T-cell (primary cell): ENCODE data around the gene PPP4R4. TPM values are rescaled to one million over a fixed set of nuclear protein-coding genes. Genes with fewer than 3 reads are reported as not detected.

Experiments used
- ATAC-seq, 4 experiments: fragments of 200-7000 bp in 3 of 4; fragments of 150-1000 bp in 1 of 4; cut with Tn5 transposase; replicated peaks in 1 of 4; 1 replicate in 3 of 4; 2 replicates in 1 of 4; pipeline ENCODE4 v1.10.0; 2021; ENCODE audit warnings: moderate library complexity in 3 of 4, mild to moderate bottlenecking in 2 of 4, moderate number of reproducible peaks in 1 of 4
- CTCF ChIA-PET, 2 donors: fragments of 300-600 bp; sonication (Branson Sonifier 250); formaldehyde crosslinking; loops; one replicate each; lab custom pipeline; 2022; ENCODE audit warnings: antibody characterized with exemption in 2 of 2; lab: Charles Lee
- POLR2A ChIA-PET, 2 donors: fragments of 300-600 bp; sonication (Branson Sonifier 250); formaldehyde crosslinking; loops; one replicate each; lab custom pipeline; 2022; ENCODE audit warnings: antibody characterized with exemption in 2 of 2; lab: Charles Lee
- DNase-seq, 35 experiments: peaks; one replicate each; pipeline versions ENCODE4 v3.0.0 to v3.0.0-alpha.2; 2013 to 2023
- H3K27ac ChIP-seq: one replicate; pipeline ENCODE4 v1.5.1; 2013; ENCODE audit warnings: low read length
- H3K27me3 ChIP-seq, 2 experiments: replicated peaks in 1 of 2; 1 replicate in 1 of 2; 2 replicates in 1 of 2; pipeline versions ENCODE4 v1.6.1 to v1.7.0; 2013; ENCODE audit warnings: low read length in 1 of 2, mixed read lengths in 1 of 2; ENCODE audit not compliant: control insufficient read depth in 2 of 2, insufficient read depth in 2 of 2; ENCODE audit errors: extremely low read depth in 1 of 2
- H3K36me3 ChIP-seq, 2 donors: 1 replicate in 1 of 2; 2 replicates in 1 of 2; pipeline versions ENCODE4 v1.6.1 to v1.7.0; 2013; ENCODE audit warnings: low read length in 1 of 2; ENCODE audit not compliant: control insufficient read depth in 2 of 2, insufficient read depth in 1 of 2; ENCODE audit errors: extremely low read depth in 1 of 2
- H3K4me1 ChIP-seq, 2 experiments: 1 replicate in 1 of 2; 2 replicates in 1 of 2; pipeline versions ENCODE4 v1.6.1 to v1.7.0; 2013; ENCODE audit warnings: low read length in 2 of 2, mixed read lengths in 1 of 2; ENCODE audit not compliant: insufficient read depth in 2 of 2, control insufficient read depth in 1 of 2; ENCODE audit errors: extremely low read depth in 1 of 2
- H3K4me3 ChIP-seq, 2 donors: 1 replicate in 1 of 2; 2 replicates in 1 of 2; pipeline versions ENCODE4 v1.5.1 to v1.7.0; 2013; ENCODE audit warnings: mild to moderate bottlenecking in 2 of 2, low read length in 1 of 2, moderate library complexity in 1 of 2; ENCODE audit not compliant: control insufficient read depth in 1 of 2; ENCODE audit errors: extremely low read depth in 1 of 2
- H3K9me3 ChIP-seq: 2 replicates; pipeline ENCODE4 v1.7.0; 2013
- H3K27ac Mint-ChIP-seq, 2 donors: one replicate each; pipeline ENCODE4 v1.8.0; 2020 to 2021; ENCODE audit warnings: mild to moderate bottlenecking in 2 of 2, mixed read lengths in 2 of 2
- H3K27me3 Mint-ChIP-seq, 2 donors: one replicate each; pipeline ENCODE4 v1.8.0; 2021 to 2022; ENCODE audit warnings: mixed read lengths in 2 of 2
- H3K36me3 Mint-ChIP-seq: one replicate; pipeline ENCODE4 v1.8.0; 2021; ENCODE audit warnings: mixed read lengths
- H3K4me1 Mint-ChIP-seq, 3 donors: one replicate each; pipeline ENCODE4 v1.8.0; 2020 to 2022; ENCODE audit warnings: mixed read lengths in 3 of 3, mild to moderate bottlenecking in 1 of 3
- H3K4me3 Mint-ChIP-seq, 3 donors: one replicate each; pipeline ENCODE4 v1.8.0; 2020 to 2022; ENCODE audit warnings: mild to moderate bottlenecking in 3 of 3, mixed read lengths in 3 of 3, moderate library complexity in 3 of 3
- H3K9me3 Mint-ChIP-seq, 3 donors: one replicate each; pipeline ENCODE4 v1.8.0; 2020 to 2022; ENCODE audit warnings: mixed read lengths in 3 of 3
- WGBS: methylation state at CpG from one replicate; pipeline ENCODE4 v1.1.5; 2013; ENCODE audit warnings: missing lambda C conversion rate; ENCODE audit not compliant: insufficient coverage; 5-methylcytosine and 5-hydroxymethylcytosine counted together
- total RNA-seq, 35 experiments: library from RNA in 6 of 35; stranded (reverse) in 6 of 35; fragments of 120-200 nt in 1 of 35; gene quantifications; one replicate each; pipeline versions ENCODE4 v1.2.1 to v1.2.4 and lab custom pipeline; 2013 to 2026

Gene PPP4R4
- total RNA-seq, 5 donors from 2014 or later (not counting 1 experiment from before 2014, with no cell fraction given) = 0.41 to 2.5 (median 1.3) TPM

- CTCF ChIA-PET = interaction anchor here in 1 of 2 donors (0.6 kb wide), 2 partner anchors 36 to 47 kb away, joined by 3 to 4 read pairs; no protein-coding TSS in a partner anchor
- no peak overlapping the region for H3K4me3 ChIP-seq
- peaks cover 28 to 34% (median 31%) of the 10 kb centered on the region in 3 donors for H3K4me1 Mint-ChIP-seq
- peaks cover 0 to 12% of the 10 kb centered on the region in 2 donors for H3K27me3 Mint-ChIP-seq
- no peaks in the 10 kb centered on the region for H3K36me3 Mint-ChIP-seq
- ATAC-seq = no peak
- POLR2A ChIA-PET = no interaction called here
- H3K4me3 Mint-ChIP-seq = no peak overlapping the region
- DNase-seq = no peak
- H3K27ac ChIP-seq = no peak overlapping the region
- H3K27me3 ChIP-seq = peaks cover 8 to 12% of the 10 kb centered on the region in 2 experiments
- H3K27ac Mint-ChIP-seq = peak overlapping the region in 1 of 2 donors; percentile 39
- no peaks in the 10 kb centered on the region for H3K36me3 ChIP-seq
- no CpG with 5 or more reads among the region's 1 CpG for WGBS
- H3K4me1 ChIP-seq = peaks cover 3 to 22% of the 10 kb centered on the region in 2 experiments
- no peaks in the 10 kb centered on the region for H3K9me3 Mint-ChIP-seq
- H3K9me3 ChIP-seq = no peaks in the 10 kb centered on the region
Measured at GRCh38 chr14:94177806-94178205, 3.7 kb downstream of the PPP4R4 start.

- Histone ChIP-seq H3K9me3 (no peaks in the 10 kb centered on the region), H3K4me1 (peaks cover 3 to 15% of the 10 kb centered on the region in 2 experiments), H3K36me3 (no peaks in the 10 kb centered on the region), H3K27ac (no peak overlapping the region), H3K27me3 (peaks cover 7 to 11% of the 10 kb centered on the region in 2 experiments), H3K4me3 (no peak overlapping the region)
- H3K9me3 Mint-ChIP-seq = no peaks in the 10 kb centered on the region
- WGBS = 80% methylated on average over 1 of the region's 2 CpGs
- CTCF ChIA-PET = interaction anchor here (0.6 to 6.2 kb wide), 7 partner anchors 9 to 145 kb away, joined by 3 to 53 read pairs (median 11); partner anchors contain the start of gene IFI27L2 (in 1 of the 2)
- no peak overlapping the region for H3K4me3 Mint-ChIP-seq
- no peaks in the 10 kb centered on the region for H3K36me3 Mint-ChIP-seq
- POLR2A ChIA-PET = no interaction called here
- no peak overlapping the region for H3K27ac Mint-ChIP-seq
- ATAC-seq = no peak
- no peak for DNase-seq
- peaks cover 0 to 12% of the 10 kb centered on the region in 2 donors for H3K27me3 Mint-ChIP-seq
- H3K4me1 Mint-ChIP-seq = peaks cover 25 to 28% (median 26%) of the 10 kb centered on the region in 3 donors
Measured at GRCh38 chr14:94179244-94179643, 5.1 kb downstream of the PPP4R4 start.

GRCh38 chr14:94180655-94181271, 6.6 kb downstream of the PPP4R4 start:
- WGBS = 14% methylated on average over 1 of the region's 4 CpGs
- Mint-ChIP-seq H3K27me3 (peaks cover 0 to 6% of the 10 kb centered on the region in 2 donors), H3K4me1 (peaks cover 16 to 19% (median 17%) of the 10 kb centered on the region in 3 donors), H3K36me3 (no peaks in the 10 kb centered on the region), H3K9me3 (no peaks in the 10 kb centered on the region), H3K27ac (peak overlapping the region; percentile 75 to 79), H3K4me3 (peak overlapping the region; percentile 46 to 57 (median 55))
- Histone ChIP-seq H3K27ac (peak overlapping the region; percentile 65), H3K9me3 (no peaks in the 10 kb centered on the region), H3K4me3 (peak overlapping the region in 1 of 2 donors; percentile 40), H3K4me1 (peaks cover 0 to 3% of the 10 kb centered on the region in 2 experiments), H3K36me3 (no peaks in the 10 kb centered on the region), H3K27me3 (peaks cover 3 to 15% of the 10 kb centered on the region in 2 experiments)
- CTCF ChIA-PET = interaction anchor here (0.6 to 6.2 kb wide), 25 partner anchors 8 to 1246 kb away, joined by 3 to 53 read pairs (median 4); partner anchors contain the start of genes DDX24 (in 1 of the 2), IFI27L1 (in 1 of the 2) and IFI27L2 (in 1 of the 2)
- ATAC-seq (peak; percentile 67 to 83 (median 76)), DNase-seq (peak in 3 of 35 experiments; percentile 5 to 71 (median 29))
- POLR2A ChIA-PET = interaction anchor here (0.6 kb wide), 2 partner anchors 50 to 130 kb away, joined by 3 to 7 read pairs; no protein-coding TSS in a partner anchor

- Mint-ChIP-seq H3K4me1 (peaks cover 10 to 13% (median 11%) of the 10 kb centered on the region in 3 donors), H3K36me3 (no peaks in the 10 kb centered on the region), H3K4me3 (no peak overlapping the region), H3K9me3 (no peaks in the 10 kb centered on the region), H3K27ac (no peak overlapping the region), H3K27me3 (peaks cover 0 to 10% of the 10 kb centered on the region in 2 donors)
- no CpG with 5 or more reads among the region's 2 CpGs for WGBS
- no peaks in the 10 kb centered on the region for H3K9me3 ChIP-seq
- peaks cover 0 to 3% of the 10 kb centered on the region in 2 experiments for H3K4me1 ChIP-seq
- POLR2A ChIA-PET = interaction anchor here in 1 of 2 donors (0.6 kb wide), 1 partner anchor 101 kb away, joined by 3 read pairs; the partner anchor contains the start of genes DDX24 and IFI27L1
- no peak overlapping the region for H3K27ac ChIP-seq
- H3K36me3 ChIP-seq = no peaks in the 10 kb centered on the region
- CTCF ChIA-PET = interaction anchor here (0.7 to 6.2 kb wide), 8 partner anchors 45 to 242 kb away, joined by 3 to 53 read pairs (median 4); partner anchors contain the start of gene IFI27L2 (in 1 of the 2)
- no peak overlapping the region for H3K4me3 ChIP-seq
- peaks cover 3 to 12% of the 10 kb centered on the region in 2 experiments for H3K27me3 ChIP-seq
- no peak for ATAC-seq
- DNase-seq = no peak
Measured at GRCh38 chr14:94181835-94182234, 7.7 kb downstream of the PPP4R4 start.

- ChIA-PET POLR2A (no interaction called here), CTCF (interaction anchor here in 1 of 2 donors (0.5 kb wide), 1 partner anchor 19 kb away, joined by 3 read pairs; no protein-coding TSS in a partner anchor)
- ATAC-seq = no peak
- WGBS = no CpG with 5 or more reads among the region's 1 CpG
- Mint-ChIP-seq H3K4me1 (no peaks in the 10 kb centered on the region), H3K27ac (no peak overlapping the region), H3K4me3 (no peak overlapping the region), H3K27me3 (peaks cover 23 to 29% of the 10 kb centered on the region in 2 donors), H3K36me3 (peaks cover 3% of the 10 kb centered on the region), H3K9me3 (peaks cover 0 to 15% (median 13%) of the 10 kb centered on the region in 3 donors)
- no peak for DNase-seq
- H3K27me3 ChIP-seq = peaks cover 6 to 9% of the 10 kb centered on the region in 2 experiments
- no peaks in the 10 kb centered on the region for H3K36me3 ChIP-seq
- H3K9me3 ChIP-seq = no peaks in the 10 kb centered on the region
- no peaks in the 10 kb centered on the region for H3K4me1 ChIP-seq
- H3K4me3 ChIP-seq = no peak overlapping the region
- no peak overlapping the region for H3K27ac ChIP-seq
Measured at GRCh38 chr14:94192536-94192935, 18.4 kb downstream of the PPP4R4 start.

- H3K4me3 Mint-ChIP-seq = no peak overlapping the region
- ChIA-PET POLR2A (interaction anchor here in 1 of 2 donors (0.7 kb wide), 1 partner anchor 65 kb away, joined by 3 read pairs; no protein-coding TSS in a partner anchor), CTCF (no interaction called here)
- ATAC-seq (no peak), DNase-seq (no peak)
- peaks cover 5% of the 10 kb centered on the region for H3K36me3 Mint-ChIP-seq
- no peaks in the 10 kb centered on the region for H3K4me1 ChIP-seq
- WGBS = no CpG with 5 or more reads among the region's 1 CpG
- H3K27ac ChIP-seq = no peak overlapping the region
- H3K27me3 Mint-ChIP-seq = peaks cover 27 to 29% of the 10 kb centered on the region in 2 donors
- H3K27ac Mint-ChIP-seq = no peak overlapping the region
- peaks cover 6 to 9% of the 10 kb centered on the region in 2 experiments for H3K27me3 ChIP-seq
- no peaks in the 10 kb centered on the region for H3K36me3 ChIP-seq
- H3K9me3 Mint-ChIP-seq = peaks cover 0 to 15% (median 13%) of the 10 kb centered on the region in 3 donors
- H3K9me3 ChIP-seq = no peaks in the 10 kb centered on the region
- H3K4me3 ChIP-seq = no peak overlapping the region
- H3K4me1 Mint-ChIP-seq = no peaks in the 10 kb centered on the region
Measured at GRCh38 chr14:94193776-94194175, 19.7 kb downstream of the PPP4R4 start.
